ENCODE results near the gene PCDHGB1.

PCDHGB1 gene

DNA sequence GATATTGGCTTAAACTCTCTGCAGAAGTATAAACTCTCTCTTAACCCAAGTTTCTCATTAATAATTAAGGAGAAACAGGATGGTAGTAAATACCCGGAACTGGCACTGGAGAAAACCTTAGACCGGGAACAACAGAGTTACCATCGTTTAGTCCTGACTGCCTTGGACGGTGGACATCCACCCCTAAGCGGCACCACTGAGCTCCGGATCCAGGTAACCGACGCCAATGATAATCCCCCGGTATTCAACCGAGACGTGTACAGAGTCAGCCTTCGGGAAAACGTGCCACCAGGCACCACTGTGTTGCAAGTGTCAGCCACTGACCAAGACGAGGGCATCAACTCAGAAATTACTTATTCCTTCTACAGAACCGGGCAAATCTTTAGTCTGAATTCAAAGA, 48.7 kb downstream of the PCDHGB1 start:
- in situ Hi-C loops (cut with MboI; ENCODE audit: low pct_unique_long_range_greater_than_20kb, low sequenced_read_pairs): no loop called here
- no peak for DNase-seq

DNA sequence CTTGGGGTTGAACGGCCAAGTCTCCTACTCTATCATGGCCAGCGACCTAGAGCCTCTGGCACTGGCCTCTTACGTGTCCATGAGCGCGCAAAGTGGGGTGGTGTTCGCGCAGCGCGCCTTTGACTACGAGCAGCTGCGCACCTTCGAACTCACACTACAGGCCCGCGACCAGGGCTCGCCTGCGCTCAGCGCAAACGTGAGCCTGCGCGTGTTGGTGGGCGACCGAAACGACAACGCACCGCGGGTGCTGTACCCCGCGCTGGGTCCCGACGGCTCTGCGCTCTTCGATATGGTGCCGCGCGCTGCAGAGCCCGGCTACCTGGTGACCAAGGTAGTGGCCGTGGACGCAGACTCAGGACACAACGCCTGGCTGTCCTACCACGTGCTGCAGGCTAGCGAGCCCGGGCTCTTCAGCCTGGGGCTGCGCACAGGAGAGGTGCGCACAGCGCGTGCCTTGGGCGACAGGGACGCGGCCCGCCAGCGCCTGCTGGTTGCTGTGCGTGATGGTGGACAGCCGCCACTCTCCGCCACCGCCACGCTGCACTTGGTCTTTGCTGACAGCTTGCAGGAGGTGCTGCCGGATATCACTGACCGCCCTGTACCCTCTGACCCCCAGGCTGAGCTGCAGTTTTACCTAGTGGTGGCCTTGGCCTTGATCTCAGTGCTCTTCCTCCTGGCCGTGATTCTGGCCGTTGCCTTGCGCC, 49.8 kb downstream of the PCDHGB1 start:
- no peak for DNase-seq
- in situ Hi-C loops (cut with MboI; ENCODE audit: low pct_unique_long_range_greater_than_20kb, low sequenced_read_pairs): no loop called here

All from KBM-7 (cell line).